ENCODE results near the gene ZNF554.
"Not testable (repeated sequence)": the region's sequence is repeated elsewhere in the genome, so short reads cannot be mapped to it uniquely, and the experiment has no call there.

Gene ZNF554

GRCh38 chr19:2808129-2808941, 11.3 kb upstream of the ZNF554 start:
- no peak for DNase-seq

GRCh38 chr19:2809387-2810140, 10.1 kb upstream of the ZNF554 start:
- DNase-seq, result no peak

GRCh38 chr19:2810141-2811091, 9.3 kb upstream of the ZNF554 start:
- no peak for DNase-seq

- no peak for DNase-seq
Observed at GRCh38 chr19:2811221-2811722, 8.4 kb upstream of the ZNF554 start.

GRCh38 chr19:2811735-2812413, 7.8 kb upstream of the ZNF554 start:
- DNase-seq, result no peak

GRCh38 chr19:2812414-2813234, 7.0 kb upstream of the ZNF554 start:
- DNase-seq, result no peak

GRCh38 chr19:2813235-2814160, 6.2 kb upstream of the ZNF554 start:
- no peak for DNase-seq

- no peak for DNase-seq
Observed at GRCh38 chr19:2814426-2814825, 5.2 kb upstream of the ZNF554 start.

- DNase-seq, result no peak
Observed at GRCh38 chr19:2815191-2815614, 4.5 kb upstream of the ZNF554 start.

GRCh38 chr19:2815923-2816322, 3.7 kb upstream of the ZNF554 start:
- DNase-seq, result no peak

GRCh38 chr19:2816641-2817040, 3.0 kb upstream of the ZNF554 start:
- no peak for DNase-seq

GRCh38 chr19:2817237-2817829, 2.3 kb upstream of the ZNF554 start:
- not testable (repeated sequence) for DNase-seq

- no peak for DNase-seq
Observed at GRCh38 chr19:2820112-2820702, 539 bp downstream of the ZNF554 start.

- DNase-seq, result no peak
Observed at GRCh38 chr19:2822846-2823245, 3.2 kb downstream of the ZNF554 start.

- no peak for DNase-seq
Observed at GRCh38 chr19:2823646-2824045, 4.0 kb downstream of the ZNF554 start.

GRCh38 chr19:2824129-2824528, 4.5 kb downstream of the ZNF554 start:
- DNase-seq, result no peak

- DNase-seq, result no peak
Observed at GRCh38 chr19:2827022-2827421, 7.4 kb downstream of the ZNF554 start.

- no peak for DNase-seq
Observed at GRCh38 chr19:2827840-2828489, 8.3 kb downstream of the ZNF554 start.

Measured in activated effector memory CD4-positive, alpha-beta T cell treated with Interleukin-2 at 50 U/mL for 16 hours (primary cell).